GM18868 (cell line): ENCODE measurements around the gene LHFPL4.
"Not testable (repeated sequence)": the region's sequence is repeated elsewhere in the genome, so short reads cannot be mapped to it uniquely, and the experiment has no call there.

ENCODE experiments used
- ATAC-seq: cut with Tn5 transposase; IDR thresholded peaks from one replicate; pipeline ENCODE4 v1.9.1; 2021; ENCODE audit warnings: mild to moderate bottlenecking, moderate library complexity; ENCODE audit not compliant: unreplicated experiment

Gene LHFPL4

GRCh38 chr3:9553021-9553947 lies at the start of gene LHFPL4:
LHFPL4 (minus strand) TSS chr3:9553822; CDS start chr3:9552679, 1,143 bp downstream.
- ATAC-seq: no peak

GRCh38 chr3:9602620-9603019 lies 49.0 kb upstream of the LHFPL4 start:
- no peak for ATAC-seq

- ATAC-seq: not testable (repeated sequence)
Observed at GRCh38 chr3:9601006-9601581, 47.5 kb upstream of the LHFPL4 start.

- ATAC-seq: no peak
Observed at GRCh38 chr3:9600597-9600996, 47.0 kb upstream of the LHFPL4 start.

- ATAC-seq: no peak
Observed at GRCh38 chr3:9598783-9599387, 45.3 kb upstream of the LHFPL4 start.

- ATAC-seq: no peak
Observed at GRCh38 chr3:9595877-9596276, 42.3 kb upstream of the LHFPL4 start.

GRCh38 chr3:9591781-9592180 lies 38.2 kb upstream of the LHFPL4 start:
- not testable (repeated sequence) for ATAC-seq

- no peak for ATAC-seq
Observed at GRCh38 chr3:9590282-9590791, 36.7 kb upstream of the LHFPL4 start.

GRCh38 chr3:9583792-9584191 lies 30.2 kb upstream of the LHFPL4 start:
- no peak for ATAC-seq

- ATAC-seq: no peak
Observed at GRCh38 chr3:9583371-9583770, 29.7 kb upstream of the LHFPL4 start.

GRCh38 chr3:9582332-9582731 lies 28.7 kb upstream of the LHFPL4 start:
- ATAC-seq: no peak

GRCh38 chr3:9581742-9582141 lies 28.1 kb upstream of the LHFPL4 start:
- ATAC-seq: no peak

- ATAC-seq: no peak
Observed at GRCh38 chr3:9569054-9569453, 15.4 kb upstream of the LHFPL4 start.

- ATAC-seq: no peak
Observed at GRCh38 chr3:9565316-9565715, 11.7 kb upstream of the LHFPL4 start.

GRCh38 chr3:9563851-9564250 lies 10.2 kb upstream of the LHFPL4 start:
- no peak for ATAC-seq

GRCh38 chr3:9560056-9560455 lies 6.4 kb upstream of the LHFPL4 start:
- not testable (repeated sequence) for ATAC-seq

GRCh38 chr3:9553948-9554513 lies 409 bp upstream of the LHFPL4 start:
- ATAC-seq: no peak

GRCh38 chr3:9552252-9552999 lies 1.2 kb downstream of the LHFPL4 start:
- no peak for ATAC-seq

GRCh38 chr3:9550999-9551398 lies 2.6 kb downstream of the LHFPL4 start:
- ATAC-seq: no peak

GRCh38 chr3:9549600-9549999 lies 4.0 kb downstream of the LHFPL4 start:
- ATAC-seq: no peak

- ATAC-seq: no peak
Observed at GRCh38 chr3:9548991-9549390, 4.6 kb downstream of the LHFPL4 start.
